DMS114 treated with DMSO at 0.1 percent for 48 hours (cell line): ENCODE data around the gene DUSP15.
"Not testable (repeated sequence)": the region's sequence is repeated elsewhere in the genome, so short reads cannot be mapped to it uniquely, and the experiment has no call there.

Experiments
- DNase-seq: peaks from one replicate; lab custom pipeline; 2025; ENCODE audit not compliant: unreplicated experiment; lab: John Stamatoyannopoulos, UW

DUSP15 gene, protein sequence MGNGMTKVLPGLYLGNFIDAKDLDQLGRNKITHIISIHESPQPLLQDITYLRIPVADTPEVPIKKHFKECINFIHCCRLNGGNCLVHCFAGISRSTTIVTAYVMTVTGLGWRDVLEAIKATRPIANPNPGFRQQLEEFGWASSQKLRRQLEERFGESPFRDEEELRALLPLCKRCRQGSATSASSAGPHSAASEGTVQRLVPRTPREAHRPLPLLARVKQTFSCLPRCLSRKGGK

GRCh38 chr20:31869942-31870725 is at the start of gene DUSP15, which contains the start of gene TTLL9:
Gene DUSP15, minus strand, starts transcription at chr20:31870527. Its CDS starts 190 bp downstream, at chr20:31870337.
Gene TTLL9, plus strand, starts transcription at chr20:31870634. Its CDS starts 493 bp downstream, at chr20:31871127.
- no peak for DNase-seq

DNA sequence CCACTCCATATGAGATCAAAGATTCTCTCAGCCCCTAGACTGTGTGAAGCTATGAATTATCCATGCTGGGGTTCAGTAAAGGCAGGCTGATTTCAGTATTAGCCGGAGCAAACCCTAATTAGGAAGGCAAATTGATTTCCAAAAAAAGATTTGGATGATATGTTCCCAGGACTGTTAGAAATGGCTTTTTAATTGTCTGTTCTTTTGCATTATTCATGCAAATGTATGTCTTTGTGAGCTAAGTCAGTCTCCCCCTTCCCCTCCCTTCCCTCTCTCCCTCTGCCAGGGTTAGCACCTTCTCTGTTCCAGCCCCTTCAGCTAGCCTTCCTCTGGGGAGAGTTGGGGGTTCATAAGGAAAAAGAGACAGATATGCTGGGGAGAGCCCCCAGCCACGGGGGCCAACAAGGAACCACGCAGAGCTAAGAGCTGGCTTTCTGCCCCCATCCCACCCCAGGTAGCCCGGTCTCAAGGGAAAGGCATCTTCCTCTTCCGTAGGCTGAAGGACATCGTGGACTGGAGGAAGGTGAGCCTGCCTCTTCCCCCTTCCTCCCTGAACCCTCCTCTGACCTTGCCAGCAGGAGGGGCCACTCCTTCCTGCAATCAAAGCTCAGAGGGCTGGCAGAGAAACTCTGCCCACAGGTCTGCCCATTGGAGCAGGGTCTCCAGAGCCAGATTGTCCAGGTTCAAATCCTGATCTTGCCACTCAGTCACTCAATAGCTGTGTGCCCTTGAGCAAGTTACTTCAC is 49.3 kb upstream of the DUSP15 start:
- DNase-seq, result no peak

DNA sequence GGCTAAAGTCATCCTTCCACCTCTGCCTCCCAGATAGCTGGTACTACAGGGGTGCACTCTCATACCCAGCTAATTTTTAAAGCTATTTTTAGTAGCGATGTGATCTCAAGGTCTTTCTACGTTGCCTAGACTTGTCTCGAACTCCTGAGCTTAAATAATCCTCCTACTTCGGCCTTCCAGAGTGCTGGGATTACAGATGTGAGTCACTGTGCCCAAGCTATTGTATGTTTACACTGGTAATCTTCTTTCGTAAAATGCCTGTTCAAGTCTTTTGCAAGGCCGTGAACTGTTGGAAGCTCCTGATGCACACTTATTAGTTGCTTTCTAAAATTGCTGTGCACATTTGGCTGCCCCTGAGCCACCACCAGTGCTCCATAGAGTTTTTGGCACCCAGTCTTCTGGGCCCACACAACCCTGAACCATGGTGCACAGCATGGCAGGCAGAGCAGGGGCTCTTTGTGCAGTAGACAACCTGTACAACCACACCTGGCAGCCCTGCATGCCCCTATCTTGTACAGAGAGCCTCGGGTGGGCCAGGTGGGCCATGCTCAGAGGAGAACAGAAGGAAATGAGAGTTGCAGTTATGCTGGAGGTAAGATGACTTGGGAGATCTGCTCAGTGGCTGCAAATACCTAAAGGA is 48.3 kb upstream of the DUSP15 start:
- DNase-seq, result no peak

DNA sequence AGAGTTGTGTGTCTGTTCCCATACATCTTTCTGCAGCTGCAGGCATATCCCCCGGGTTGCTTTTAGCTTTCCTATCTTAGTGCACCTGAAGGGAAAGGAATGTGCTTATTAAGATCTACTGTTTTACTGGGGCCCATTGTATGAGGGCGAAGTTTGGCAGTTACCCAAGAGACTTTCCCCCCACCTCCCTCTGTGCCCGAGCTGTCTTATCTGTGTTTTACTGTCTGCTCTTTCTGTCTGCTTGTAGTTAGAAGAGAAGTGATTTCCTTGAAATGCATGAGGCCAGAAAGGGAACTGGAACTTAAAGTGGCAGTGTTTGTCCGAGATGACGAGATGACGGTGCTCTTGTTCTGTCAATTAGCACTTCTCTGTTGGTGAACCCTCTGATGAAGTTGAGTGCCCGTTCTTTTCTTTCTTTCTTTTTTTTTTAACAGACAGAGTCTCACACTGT is 47.7 kb upstream of the DUSP15 start:
- DNase-seq, result not testable (repeated sequence)

DNA sequence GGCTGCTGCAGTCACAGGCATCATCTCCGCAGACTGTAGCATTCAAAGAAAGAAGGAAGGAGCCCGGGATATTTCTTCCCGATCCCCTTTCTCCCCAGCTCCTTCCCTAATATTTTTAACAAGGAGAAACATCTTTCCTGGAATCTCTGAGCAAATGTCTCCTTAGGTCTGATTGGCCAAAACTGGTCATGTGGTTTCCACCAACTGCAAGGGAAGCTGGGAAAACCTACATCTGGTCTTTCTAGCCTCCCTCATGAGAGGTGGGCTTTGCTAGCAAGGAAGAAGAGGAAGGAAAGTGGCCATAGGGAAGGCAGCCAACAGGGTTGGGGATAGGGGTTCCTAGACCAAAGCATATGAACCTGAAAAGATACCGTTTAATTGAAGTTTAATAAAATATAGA is 46.4 kb upstream of the DUSP15 start:
- no peak for DNase-seq

DNA sequence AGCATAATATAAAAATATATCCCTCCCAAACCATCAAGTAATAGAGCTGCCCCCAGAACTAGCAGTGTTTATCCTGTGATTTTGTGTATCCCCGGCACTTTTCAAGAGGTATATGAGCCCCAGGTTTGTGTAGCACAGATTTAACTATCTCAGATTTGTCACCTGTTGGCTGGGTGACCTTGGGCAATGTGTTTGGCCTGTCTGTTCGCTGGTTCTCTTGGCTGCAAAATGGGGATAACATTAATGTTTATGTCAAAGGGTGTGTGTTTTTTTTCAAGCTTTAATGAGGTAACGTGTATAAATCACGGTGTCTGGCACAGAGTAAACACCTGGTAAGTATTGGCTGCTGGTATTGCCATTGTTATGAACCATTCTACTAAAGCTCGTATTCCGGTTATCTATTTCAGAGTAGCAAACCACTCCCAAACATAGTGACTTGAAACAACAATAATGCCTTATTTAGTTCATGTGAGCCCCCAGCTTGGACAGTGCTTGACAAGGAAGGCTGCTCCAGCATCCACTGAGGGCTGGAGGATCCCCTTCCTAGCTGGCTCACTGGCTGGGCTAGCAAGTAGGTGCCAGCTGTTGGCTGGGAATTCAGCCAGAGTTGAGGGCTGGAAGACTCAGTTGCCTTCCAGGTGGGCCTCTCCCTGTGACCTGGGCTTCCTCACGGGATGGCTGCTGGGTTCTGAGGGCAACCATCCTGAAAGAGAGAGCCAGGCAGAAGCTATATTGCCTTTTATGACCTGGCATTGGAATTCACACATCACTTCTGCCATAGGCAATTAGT is 45.4 kb upstream of the DUSP15 start:
- no peak for DNase-seq

- no peak for DNase-seq
Measured at GRCh38 chr20:31914170-31914569, 43.8 kb upstream of the DUSP15 start.

DNA sequence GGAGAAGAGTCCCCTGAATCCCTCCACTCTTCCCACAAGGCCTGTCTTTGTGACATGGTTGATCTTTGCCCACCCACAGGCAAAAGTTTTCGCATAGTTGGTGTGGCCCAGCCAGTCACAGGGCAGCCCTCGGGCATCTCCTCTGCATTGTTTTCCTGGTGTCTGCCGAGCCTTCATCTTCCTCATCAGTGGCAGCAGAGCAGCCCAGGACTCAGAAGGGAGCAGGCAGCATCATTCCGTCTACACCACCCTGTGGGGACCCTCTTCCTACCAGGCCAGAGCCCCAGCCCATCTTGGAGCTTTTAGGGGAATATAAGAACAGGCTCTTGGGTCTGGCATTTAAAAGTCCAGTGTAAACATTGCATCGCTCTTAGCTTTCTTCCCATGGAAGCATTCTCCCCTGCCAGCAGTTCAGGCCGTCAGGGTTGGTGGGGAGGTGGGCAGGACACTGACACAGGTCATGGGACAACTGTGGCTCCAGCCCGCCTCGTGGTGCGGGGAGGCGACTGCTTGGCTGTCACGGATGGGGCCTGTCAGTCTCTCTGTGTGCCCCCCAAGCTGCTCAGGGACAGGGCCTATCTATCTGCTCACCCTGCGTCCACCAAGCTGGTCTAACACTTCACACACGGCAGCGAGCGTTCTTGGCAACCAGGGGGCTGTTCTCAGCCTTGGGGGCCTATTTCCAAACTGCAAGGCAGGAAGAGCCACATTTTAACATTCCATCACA is 43.3 kb upstream of the DUSP15 start:
- no peak for DNase-seq

- DNase-seq, result no peak
Measured at GRCh38 chr20:31910071-31910803, 39.9 kb upstream of the DUSP15 start.

- no peak for DNase-seq
Measured at GRCh38 chr20:31909253-31910070, 39.1 kb upstream of the DUSP15 start.

DNA sequence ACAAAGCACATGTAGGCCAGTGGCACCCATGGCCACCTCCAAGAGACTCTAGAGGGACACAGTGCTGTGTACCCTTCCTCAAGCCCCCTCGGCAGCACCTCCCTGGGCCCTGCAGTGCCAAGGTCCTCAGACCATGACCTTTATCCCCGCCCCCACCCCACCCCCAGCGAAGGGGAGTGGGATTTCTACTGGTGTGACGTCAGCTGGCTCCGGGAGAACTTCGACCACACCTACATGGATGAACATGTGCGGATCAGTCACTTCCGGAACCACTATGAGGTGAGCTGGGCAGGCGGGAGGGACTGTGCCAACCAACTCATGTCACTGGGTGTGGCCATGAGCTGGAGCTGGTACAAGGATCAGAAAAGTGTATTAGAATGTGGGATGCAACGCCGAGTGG is 38.1 kb upstream of the DUSP15 start:
- no peak for DNase-seq

DNA sequence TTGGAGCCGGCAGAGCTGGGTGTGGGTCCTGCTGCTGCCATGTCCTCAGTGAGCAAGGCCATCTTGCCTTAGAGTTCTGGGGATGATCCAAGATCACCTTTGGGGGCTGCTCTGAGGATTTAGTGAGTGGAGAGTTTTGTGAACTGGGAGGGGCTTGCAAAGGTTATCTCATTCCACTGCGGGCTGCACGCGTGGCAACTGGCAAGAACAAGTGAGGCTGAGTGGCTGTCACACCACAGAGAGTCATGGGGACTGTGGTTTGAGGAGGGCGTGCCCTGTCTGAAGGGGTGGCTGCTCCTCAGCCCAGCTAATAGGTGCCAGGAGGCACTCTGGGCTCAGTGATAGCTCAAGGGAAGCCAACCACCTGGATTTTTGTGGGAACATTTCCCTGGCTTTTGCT is 37.7 kb upstream of the DUSP15 start:
- no peak for DNase-seq

DNA sequence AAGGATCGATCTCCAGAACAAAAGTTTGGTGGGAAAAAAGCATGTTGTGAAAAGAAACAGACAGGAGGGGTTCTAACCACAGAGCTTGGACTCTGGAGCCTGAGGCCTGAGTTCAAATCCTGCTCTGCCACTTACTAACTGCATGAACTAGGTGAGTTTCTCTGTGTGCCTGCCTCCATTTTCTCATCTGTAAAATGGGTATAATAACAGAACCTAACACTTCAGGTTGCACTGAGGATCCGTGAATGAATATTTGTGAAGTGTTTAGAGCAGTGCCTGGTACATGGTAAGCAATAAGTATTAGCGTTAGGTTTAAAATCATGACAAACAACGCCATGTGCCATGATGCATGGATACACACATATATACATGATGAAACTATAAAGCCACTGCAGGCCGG is 36.7 kb upstream of the DUSP15 start:
- no peak for DNase-seq

DNA sequence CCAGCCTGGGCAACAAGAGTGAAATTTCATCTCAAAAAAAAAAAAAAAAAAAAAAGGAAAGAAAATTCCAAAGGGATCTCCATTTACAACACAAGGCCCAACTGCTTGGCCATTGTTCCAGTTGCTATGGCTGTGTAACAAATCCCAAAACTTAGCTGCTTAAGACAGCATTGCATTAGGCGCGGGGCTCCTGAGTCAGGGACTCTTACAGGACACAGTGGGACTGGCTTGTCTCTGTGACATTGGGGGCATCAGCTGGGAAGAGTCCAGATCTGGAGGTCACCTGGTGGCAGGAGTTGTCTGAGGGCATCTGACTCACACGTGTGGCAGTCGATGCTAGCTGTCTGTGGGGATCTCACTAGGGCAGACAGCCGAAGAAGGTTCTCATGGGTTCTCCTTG is 35.7 kb upstream of the DUSP15 start:
- DNase-seq, result no peak

GRCh38 chr20:31903627-31904386 is 33.5 kb upstream of the DUSP15 start:
- no peak for DNase-seq

DNA sequence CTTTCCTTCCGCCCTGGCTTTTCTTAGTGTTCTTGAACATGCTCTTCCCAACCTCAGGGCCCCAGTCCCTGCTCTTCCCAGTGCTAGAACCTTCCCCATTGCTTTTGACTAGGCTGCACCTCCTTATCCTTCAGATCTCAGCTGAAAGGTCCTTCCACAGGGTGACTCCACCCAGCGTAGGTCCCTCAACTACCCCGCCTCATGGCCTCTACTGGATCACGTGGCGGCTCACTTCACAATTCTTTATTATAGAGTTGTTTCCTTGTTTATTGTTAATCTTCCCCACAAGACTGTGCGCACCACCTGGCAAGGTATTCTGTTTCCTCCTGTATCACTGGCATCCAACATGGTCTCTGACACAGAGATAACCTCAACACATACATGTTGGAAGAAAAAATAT is 31.3 kb upstream of the DUSP15 start:
- no peak for DNase-seq

GRCh38 chr20:31897541-31897940 is 27.2 kb upstream of the DUSP15 start:
- DNase-seq, result no peak

DNA sequence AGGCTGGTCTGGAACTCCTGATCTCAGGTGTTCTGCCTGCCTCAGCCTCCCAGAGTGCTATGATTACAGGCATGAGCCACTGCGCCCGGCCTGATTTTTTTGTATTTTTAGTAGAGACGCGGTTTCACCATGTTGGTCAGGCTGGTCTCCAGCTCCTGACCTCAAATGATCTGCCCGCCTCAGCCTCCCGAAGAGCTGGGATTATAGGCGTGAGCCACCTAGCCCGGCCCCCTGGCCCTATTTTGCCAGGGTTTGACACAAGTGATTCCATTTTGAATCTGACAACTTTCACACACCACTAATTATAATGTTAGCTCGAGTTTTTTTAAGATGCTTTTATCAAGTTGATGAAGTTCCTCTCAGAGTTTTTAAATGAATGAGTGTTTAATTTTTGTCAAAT is 25.7 kb upstream of the DUSP15 start:
- no peak for DNase-seq
